ENCODE data around the gene CT45A3.
"Not testable (repeated sequence)": the region's sequence is repeated elsewhere in the genome, so short reads cannot be mapped to it uniquely, and the experiment has no call there.

Gene CT45A3, protein sequence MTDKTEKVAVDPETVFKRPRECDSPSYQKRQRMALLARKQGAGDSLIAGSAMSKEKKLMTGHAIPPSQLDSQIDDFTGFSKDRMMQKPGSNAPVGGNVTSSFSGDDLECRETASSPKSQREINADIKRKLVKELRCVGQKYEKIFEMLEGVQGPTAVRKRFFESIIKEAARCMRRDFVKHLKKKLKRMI

DNA sequence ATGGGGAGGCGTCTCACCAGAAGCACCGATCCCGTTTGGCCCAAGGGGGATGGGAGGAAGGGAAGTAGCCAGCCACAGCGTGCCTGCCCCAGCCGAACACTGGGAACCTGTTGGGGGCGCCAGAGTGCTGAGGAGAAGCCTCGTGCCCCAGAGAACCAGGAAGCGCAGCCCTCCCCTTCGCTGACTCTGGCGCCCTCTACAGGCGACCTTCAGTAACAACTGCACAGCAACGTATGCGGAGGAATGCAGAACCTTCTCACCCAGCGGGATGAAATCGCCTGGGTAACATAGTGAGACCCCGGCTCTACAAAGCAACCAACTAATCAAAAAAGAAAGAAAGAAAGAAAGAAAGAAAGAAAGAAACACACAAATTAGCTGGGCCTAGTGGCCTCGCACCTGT is at the start of gene CT45A3:
Gene CT45A3 (minus strand): TSS at position 101 of the 400 bp plus-strand sequence. CDS start 3,747 bp downstream, outside the sequence.
- DNase-seq (ENCODE audit: low read depth) = not testable (repeated sequence)

DNA sequence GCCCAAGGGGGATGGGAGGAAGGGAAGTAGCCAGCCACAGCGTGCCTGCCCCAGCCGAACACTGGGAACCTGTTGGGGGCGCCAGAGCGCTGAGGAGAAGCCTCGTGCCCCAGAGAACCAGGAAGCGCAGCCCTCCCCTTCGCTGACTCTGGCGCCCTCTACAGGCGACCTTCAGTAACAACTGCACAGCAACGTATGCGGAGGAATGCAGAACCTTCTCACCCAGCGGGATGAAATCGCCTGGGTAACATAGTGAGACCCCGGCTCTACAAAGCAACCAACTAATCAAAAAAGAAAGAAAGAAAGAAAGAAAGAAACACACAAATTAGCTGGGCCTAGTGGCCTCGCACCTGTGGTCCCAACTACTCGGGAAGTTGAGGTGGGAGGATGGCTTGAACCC is 34.7 kb upstream of the CT45A3 start, which contains the start of gene CT45A6:
Gene CT45A6 (minus strand): TSS at position 101 of the 400 bp plus-strand sequence. CDS start 3,794 bp downstream, outside the sequence.
- not testable (repeated sequence) for DNase-seq (ENCODE audit: low read depth)

DNA sequence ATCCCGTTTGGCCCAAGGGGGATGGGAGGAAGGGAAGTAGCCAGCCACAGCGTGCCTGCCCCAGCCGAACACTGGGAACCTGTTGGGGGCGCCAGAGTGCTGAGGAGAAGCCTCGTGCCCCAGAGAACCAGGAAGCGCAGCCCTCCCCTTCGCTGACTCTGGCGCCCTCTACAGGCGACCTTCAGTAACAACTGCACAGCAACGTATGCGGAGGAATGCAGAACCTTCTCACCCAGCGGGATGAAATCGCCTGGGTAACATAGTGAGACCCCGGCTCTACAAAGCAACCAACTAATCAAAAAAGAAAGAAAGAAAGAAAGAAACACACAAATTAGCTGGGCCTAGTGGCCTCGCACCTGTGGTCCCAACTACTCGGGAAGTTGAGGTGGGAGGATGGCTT is 17.4 kb upstream of the CT45A3 start, which contains the start of gene CT45A5:
Gene CT45A5 (minus strand): TSS at position 101 of the 400 bp plus-strand sequence. CDS start 3,774 bp downstream, outside the sequence.
- not testable (repeated sequence) for DNase-seq (ENCODE audit: low read depth)

DNA sequence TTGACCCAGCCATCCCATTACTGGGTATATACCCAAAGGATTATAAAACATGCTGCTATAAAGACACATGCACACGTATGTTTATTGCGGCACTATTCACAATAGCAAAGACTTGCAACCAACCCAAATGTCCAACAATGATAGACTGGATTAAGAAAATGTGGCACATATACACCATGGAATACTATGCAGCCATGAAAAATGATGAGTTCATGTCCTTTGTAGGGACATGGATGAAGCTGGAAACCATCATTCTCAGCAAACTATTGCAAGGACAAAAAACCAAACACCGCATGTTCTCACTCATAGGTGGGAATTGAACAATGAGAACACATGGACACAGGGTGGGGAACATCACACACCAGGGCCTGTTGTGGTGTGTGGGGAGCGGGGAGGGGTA is 23.3 kb downstream of the CT45A3 start:
- DNase-seq (ENCODE audit: low read depth) = not testable (repeated sequence)

DNA sequence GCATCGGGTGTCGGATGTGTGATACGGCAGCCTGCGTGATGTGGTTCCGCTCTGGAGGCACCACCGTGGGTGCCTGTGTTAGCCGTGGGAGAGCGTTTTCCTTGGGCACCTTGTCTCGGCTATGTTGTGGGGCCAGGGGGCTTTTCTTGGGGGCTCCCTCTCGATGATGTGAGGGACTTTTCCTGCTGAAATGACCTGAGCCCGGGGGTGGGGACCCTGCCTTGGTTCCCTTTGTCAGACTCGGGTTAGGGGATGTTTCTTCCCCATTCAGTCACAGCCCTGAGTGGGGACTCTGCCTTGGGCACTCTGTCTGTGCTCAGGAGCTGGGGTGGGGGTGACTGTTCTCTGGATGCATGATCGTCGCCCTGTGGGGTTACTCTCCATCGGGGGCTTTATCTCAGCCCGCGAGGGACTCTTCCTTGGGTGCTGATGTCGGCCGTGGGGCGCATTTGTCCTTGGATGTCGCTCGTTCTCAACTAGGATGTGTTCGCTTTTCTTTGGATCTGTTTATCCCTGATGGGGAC is 26.7 kb downstream of the CT45A3 start:
- DNase-seq (ENCODE audit: low read depth) = no peak

DNA sequence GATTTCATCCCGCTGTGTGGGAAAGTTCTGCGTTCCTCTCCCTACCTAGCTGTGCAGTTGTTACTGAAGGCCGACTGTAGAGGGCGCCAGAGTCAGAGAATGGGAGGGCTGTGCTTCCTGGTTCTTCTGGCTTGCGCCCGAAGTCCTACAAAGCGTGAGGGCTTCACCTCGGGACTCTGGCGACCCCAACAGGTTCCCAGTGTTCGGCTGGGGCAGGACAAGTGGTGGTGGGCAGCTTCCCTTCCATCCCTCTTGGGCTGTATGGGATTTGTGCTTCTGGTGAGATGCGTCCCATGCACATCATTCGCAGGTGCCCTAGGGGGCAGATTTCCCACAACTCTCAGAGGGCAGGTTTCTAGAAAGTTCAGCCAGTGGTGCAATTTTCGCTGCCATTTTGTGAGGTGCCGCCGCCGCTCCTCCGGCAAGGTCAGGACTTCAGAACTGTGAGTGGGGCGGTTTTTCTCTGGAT is 27.3 kb downstream of the CT45A3 start:
- no peak for DNase-seq (ENCODE audit: low read depth)

DNA sequence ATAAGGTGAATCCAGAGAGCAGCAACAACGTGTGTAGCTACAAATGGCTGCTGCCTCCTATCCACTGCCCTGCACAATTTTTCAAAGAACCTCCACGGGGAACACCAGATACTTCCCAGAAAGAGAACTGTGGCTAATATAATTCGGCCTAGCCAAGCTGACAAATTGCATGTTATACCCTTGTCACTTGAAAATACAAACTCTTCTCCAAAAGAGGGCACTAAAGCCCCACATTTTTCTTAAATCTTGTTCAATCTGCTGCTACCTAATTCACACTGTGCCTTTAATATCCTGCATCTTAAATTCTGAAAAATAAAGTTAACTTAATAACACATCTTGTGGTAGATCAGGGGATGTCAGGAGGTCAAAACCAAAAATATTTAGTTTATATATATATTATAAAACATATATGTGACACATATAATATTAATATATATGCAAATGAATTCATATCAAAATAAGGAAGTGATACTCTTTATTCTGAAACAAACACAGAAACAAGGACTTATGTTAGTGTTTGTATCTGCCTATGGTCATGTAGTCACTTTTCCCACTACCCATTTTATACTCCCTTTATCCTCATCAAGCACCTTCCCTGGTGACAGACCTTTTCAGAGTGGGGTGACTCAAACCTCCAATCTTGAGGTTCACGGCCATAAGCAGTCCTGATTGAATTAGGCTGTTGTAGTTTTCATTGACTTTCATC is 30.5 kb downstream of the CT45A3 start:
- no peak for DNase-seq (ENCODE audit: low read depth)

DNA sequence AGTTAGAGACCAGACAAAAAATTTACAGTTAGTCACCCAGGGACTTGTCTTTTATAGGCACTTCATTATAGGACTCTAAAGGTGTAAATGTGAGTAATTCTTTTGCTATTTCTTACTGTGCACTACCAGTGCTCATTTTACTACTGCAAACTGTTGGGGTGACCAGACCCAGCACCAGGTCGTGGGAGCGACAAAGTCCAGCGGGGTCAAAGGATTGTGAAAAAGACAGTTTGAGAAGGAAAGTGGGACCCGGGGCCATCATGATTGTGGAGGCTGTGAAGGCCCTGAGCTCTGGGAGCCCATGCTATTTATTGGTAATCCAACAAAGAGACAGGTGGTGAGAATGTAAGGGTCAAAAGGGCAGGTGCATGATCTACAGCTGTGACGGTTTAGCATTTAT is 33.3 kb downstream of the CT45A3 start:
- not testable (repeated sequence) for DNase-seq (ENCODE audit: low read depth)

DNA sequence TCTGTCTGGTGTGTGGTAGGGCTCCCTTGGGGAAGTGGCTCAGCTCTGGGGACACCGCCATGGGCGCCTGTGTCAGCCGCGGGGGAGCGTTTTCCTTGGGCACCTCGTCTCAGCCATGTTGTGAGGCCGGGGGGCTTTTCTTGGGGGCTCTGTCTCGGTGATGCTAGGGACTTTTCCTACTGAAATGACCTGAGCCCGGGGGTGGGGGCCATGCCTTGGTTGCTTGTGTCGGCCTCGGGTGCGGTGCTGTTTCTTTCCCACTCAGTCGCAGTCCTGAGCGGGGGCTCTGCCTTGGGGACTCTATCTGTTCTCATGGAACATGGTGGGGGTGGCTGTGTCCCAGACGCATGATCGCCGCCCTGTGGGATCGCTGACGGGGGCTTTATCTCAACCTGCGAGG is 54.2 kb downstream of the CT45A3 start:
- no peak for DNase-seq (ENCODE audit: low read depth)

DNA sequence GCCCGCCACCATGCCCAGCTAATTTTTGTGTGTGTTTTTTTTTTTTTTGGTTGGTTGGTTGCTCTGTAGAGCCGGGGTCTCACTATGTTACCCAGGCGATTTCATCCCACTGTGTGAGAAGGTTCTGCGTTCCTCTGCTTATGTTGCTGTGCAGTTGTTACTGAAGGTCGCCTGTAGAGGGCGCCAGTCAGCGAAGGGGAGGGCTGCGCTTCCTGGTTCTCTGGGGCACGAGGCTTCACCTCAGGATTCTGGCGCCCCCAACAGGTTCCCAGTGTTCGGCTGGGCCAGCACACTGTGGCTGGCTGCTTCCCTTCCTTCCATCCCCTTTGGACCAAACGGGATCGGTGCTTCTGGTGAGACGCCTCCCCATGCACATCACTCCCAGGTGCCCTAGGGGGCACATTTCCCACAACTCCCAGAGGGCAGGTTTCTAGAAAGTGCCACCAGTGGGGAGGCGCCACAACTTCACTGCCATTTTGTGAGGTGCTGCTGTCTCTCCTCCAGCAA is 54.8 kb downstream of the CT45A3 start, which contains the start of gene CT45A1:
Gene CT45A1 (plus strand): TSS at position 457 of the 507 bp plus-strand sequence. CDS start 5,302 bp downstream, outside the sequence.
- not testable (repeated sequence) for DNase-seq (ENCODE audit: low read depth)

All from activated T-helper 9 cell treated with anti-CD3 and anti-CD28 coated beads, Interleukin-2, amount 50 U/mL, for 16 hours (primary cell).